ENCODE measurements around the gene UBTD1. TPM values are rescaled to one million over a fixed set of nuclear protein-coding genes. Genes with fewer than 3 reads are reported as not detected.
"Not testable (repeated sequence)": the region's sequence is repeated elsewhere in the genome, so short reads cannot be mapped to it uniquely, and the experiment has no call there.

Gene UBTD1
- total RNA-seq, 1 experiment from 2014 or later, result 10.6 TPM

- DNase-seq (ENCODE audit: low spot score), result no peak
These were observed 39.7 kb downstream of the UBTD1 start for GRCh38 chr10:97538411-97538810.

- no peak for DNase-seq (ENCODE audit: low spot score)
These were observed 40.1 kb downstream of the UBTD1 start for GRCh38 chr10:97538839-97539238.

- DNase-seq (ENCODE audit: low spot score), result no peak
These were observed 40.9 kb downstream of the UBTD1 start for GRCh38 chr10:97539523-97540200.

- DNase-seq (ENCODE audit: low spot score), result no peak
These were observed 42.2 kb downstream of the UBTD1 start for GRCh38 chr10:97540669-97541500.

- DNase-seq (ENCODE audit: low spot score), result peak; percentile 92
These were observed 43.7 kb downstream of the UBTD1 start for GRCh38 chr10:97542169-97543024.

- DNase-seq (ENCODE audit: low spot score), result peak; percentile 90
These were observed 44.4 kb downstream of the UBTD1 start for GRCh38 chr10:97543025-97543546.

GRCh38 chr10:97546456-97547270 is 47.9 kb downstream of the UBTD1 start:
- DNase-seq (ENCODE audit: low spot score), result no peak

- no peak for DNase-seq (ENCODE audit: low spot score)
These were observed 48.5 kb downstream of the UBTD1 start for GRCh38 chr10:97547271-97547600.

GRCh38 chr10:97547962-97548361 is 49.2 kb downstream of the UBTD1 start:
- no peak for DNase-seq (ENCODE audit: low spot score)

GRCh38 chr10:97548828-97549455 is 50.2 kb downstream of the UBTD1 start:
- DNase-seq (ENCODE audit: low spot score), result no peak

GRCh38 chr10:97549587-97550322 is 51.0 kb downstream of the UBTD1 start:
- no peak for DNase-seq (ENCODE audit: low spot score)

- DNase-seq (ENCODE audit: low spot score), result no peak
These were observed 51.8 kb downstream of the UBTD1 start for GRCh38 chr10:97550336-97551149.

GRCh38 chr10:97551271-97551670 is 52.5 kb downstream of the UBTD1 start:
- no peak for DNase-seq (ENCODE audit: low spot score)

- peak; percentile 39 for DNase-seq (ENCODE audit: low spot score)
These were observed 54.9 kb downstream of the UBTD1 start for GRCh38 chr10:97553575-97554031.

- DNase-seq (ENCODE audit: low spot score), result not testable (repeated sequence)
These were observed 55.6 kb downstream of the UBTD1 start for GRCh38 chr10:97554336-97554735.

- not testable (repeated sequence) for DNase-seq (ENCODE audit: low spot score)
These were observed 56.8 kb downstream of the UBTD1 start for GRCh38 chr10:97555541-97555940.

- not testable (repeated sequence) for DNase-seq (ENCODE audit: low spot score)
These were observed 62.1 kb downstream of the UBTD1 start for GRCh38 chr10:97560731-97561381.

GRCh38 chr10:97561386-97562077 is 62.8 kb downstream of the UBTD1 start:
- DNase-seq (ENCODE audit: low spot score), result not testable (repeated sequence)

Measured in H4 (cell line).